ENCODE data around the gene CRX. TPM values are rescaled to one million over a fixed set of nuclear protein-coding genes. Genes with fewer than 3 reads are reported as not detected.

CRX gene
- total and polyA plus RNA-seq, 2 of the 4 experiments (the other 2 are of a cell fraction): not detected

GRCh38 chr19:47819858-47820257, 1.9 kb upstream of the CRX start:
- H4K20me1 ChIP-seq (ENCODE audit: insufficient read depth, low read length): no peaks in the 10 kb centered on the region
- in situ Hi-C loops (cut with MboI; ENCODE audit: low sequenced_read_pairs) (no loop called here), dilution Hi-C loops (cut with HindIII; ENCODE audit: low sequenced_read_pairs, unreplicated experiment) (no loop called here), intact Hi-C loops (cut with micrococcal nuclease) (no loop called here)
- H3K9me1 ChIP-seq (ENCODE audit: insufficient read depth, low read length): no peaks in the 10 kb centered on the region
- no peak overlapping the region for H3K9ac ChIP-seq (ENCODE audit: low read depth, low read length)
- H3K4me3 ChIP-seq (ENCODE audit: insufficient read depth, low read depth, low read length): no peak overlapping the region
- BruUV-seq (replicated peaks): no TSS peak
- CTCF ChIA-PET: no interaction called here
- H2AFZ ChIP-seq (replicated peaks; ENCODE audit: low read length, poor library complexity): no peak overlapping the region
- no peak overlapping the region for H3K4ac ChIP-seq (ENCODE audit: low read depth, low read length)
- no peaks in the 10 kb centered on the region for H3K9me3 ChIP-seq (ENCODE audit: control insufficient read depth, insufficient read depth, low read length)
- H3K27me3 ChIP-seq (ENCODE audit: control insufficient read depth, insufficient read depth, low read length): peaks cover 41% of the 10 kb centered on the region
- H2BK15ac ChIP-seq (ENCODE audit: low read depth, low read length): no peak overlapping the region
- 0% methylated on average over 2 of the region's 10 CpGs; no CpG with 5 or more reads in 1 of the 2 experiments for WGBS, 2 experiments (ENCODE audit: extremely low coverage in 2 of 2, insufficient read length in 1 of 2)
- H2BK120ac ChIP-seq (ENCODE audit: low read depth, low read length): no peak overlapping the region
- no peak overlapping the region for H2BK5ac ChIP-seq (ENCODE audit: low read depth, low read length, poor library complexity, severe bottlenecking)
- no peak for DNase-seq
- H2AK9ac ChIP-seq (replicated peaks; ENCODE audit: low read depth, low read length, poor library complexity): no peak overlapping the region
- no peaks in the 10 kb centered on the region for H3K36me3 ChIP-seq (ENCODE audit: control insufficient read depth, insufficient read depth, low read length)
- no peak overlapping the region for H3K27ac ChIP-seq (ENCODE audit: insufficient read depth, low read length)
- H4K8ac ChIP-seq (ENCODE audit: low read depth in 2 of 2, low read length in 2 of 2): no peak overlapping the region
- H3K4me2 ChIP-seq (ENCODE audit: low read depth, low read length): no peak overlapping the region
- no peaks in the 10 kb centered on the region for H3K79me1 ChIP-seq (ENCODE audit: low read depth in 1 of 2, low read length in 2 of 2)
- no peak overlapping the region for H3K18ac ChIP-seq (ENCODE audit: low read depth, low read length)
- TF ChIP-seq SMC3 (IDR thresholded peaks at IDR 0.05; ENCODE audit: low read depth, low read length): no peak
- no peak for TF ChIP-seq MAZ (IDR thresholded peaks at IDR 0.05; ENCODE audit: borderline replicate concordance, low read depth, low read length)
- no peak for TF ChIP-seq USF2 (IDR thresholded peaks at IDR 0.05; ENCODE audit: low read depth, low read length)
- TF ChIP-seq ELK1 (IDR thresholded peaks at IDR 0.05; ENCODE audit: borderline replicate concordance, low read depth, low read length): no peak
- no peak for TF ChIP-seq NFE2L2 (IDR thresholded peaks at IDR 0.05; ENCODE audit: low read depth, low read length)
- TF ChIP-seq RAD21 (IDR thresholded peaks at IDR 0.05; ENCODE audit: low read length): no peak
- no peak for TF ChIP-seq POLR2A (IDR thresholded peaks at IDR 0.05; ENCODE audit: low read depth, low read length)
- TF ChIP-seq MAFK (IDR thresholded peaks at IDR 0.05; ENCODE audit: low read depth, low read length): no peak
- TF ChIP-seq FOS (IDR thresholded peaks at IDR 0.05; ENCODE audit: low read depth, low read length): no peak
- no peak for TF ChIP-seq MXI1 (IDR thresholded peaks at IDR 0.05; ENCODE audit: borderline replicate concordance, low read depth, low read length)
- TF ChIP-seq BHLHE40 (IDR thresholded peaks at IDR 0.05; ENCODE audit: low read depth, low read length): no peak
- TF ChIP-seq CEBPB (IDR thresholded peaks at IDR 0.05; ENCODE audit: low read depth, low read length): no peak
- TF ChIP-seq, protein P1, sequence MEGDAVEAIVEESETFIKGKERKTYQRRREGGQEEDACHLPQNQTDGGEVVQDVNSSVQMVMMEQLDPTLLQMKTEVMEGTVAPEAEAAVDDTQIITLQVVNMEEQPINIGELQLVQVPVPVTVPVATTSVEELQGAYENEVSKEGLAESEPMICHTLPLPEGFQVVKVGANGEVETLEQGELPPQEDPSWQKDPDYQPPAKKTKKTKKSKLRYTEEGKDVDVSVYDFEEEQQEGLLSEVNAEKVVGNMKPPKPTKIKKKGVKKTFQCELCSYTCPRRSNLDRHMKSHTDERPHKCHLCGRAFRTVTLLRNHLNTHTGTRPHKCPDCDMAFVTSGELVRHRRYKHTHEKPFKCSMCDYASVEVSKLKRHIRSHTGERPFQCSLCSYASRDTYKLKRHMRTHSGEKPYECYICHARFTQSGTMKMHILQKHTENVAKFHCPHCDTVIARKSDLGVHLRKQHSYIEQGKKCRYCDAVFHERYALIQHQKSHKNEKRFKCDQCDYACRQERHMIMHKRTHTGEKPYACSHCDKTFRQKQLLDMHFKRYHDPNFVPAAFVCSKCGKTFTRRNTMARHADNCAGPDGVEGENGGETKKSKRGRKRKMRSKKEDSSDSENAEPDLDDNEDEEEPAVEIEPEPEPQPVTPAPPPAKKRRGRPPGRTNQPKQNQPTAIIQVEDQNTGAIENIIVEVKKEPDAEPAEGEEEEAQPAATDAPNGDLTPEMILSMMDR (conservative IDR thresholded peaks at IDR 0.05; ENCODE audit: low read depth, low read length): no peak
- no peak for TF ChIP-seq CHD1 (IDR thresholded peaks at IDR 0.05; ENCODE audit: low read depth, low read length)
- no peak for TF ChIP-seq RCOR1 (IDR thresholded peaks at IDR 0.05; ENCODE audit: insufficient replicate concordance, low read length)
- no peak for TF ChIP-seq RFX5 (IDR thresholded peaks at IDR 0.05; ENCODE audit: low read depth, low read length)
- H2BK20ac ChIP-seq (ENCODE audit: low read depth, low read length): no peak overlapping the region
- H3K23ac ChIP-seq (ENCODE audit: low read depth, low read length): no peak overlapping the region
- no peak overlapping the region for H4K91ac ChIP-seq (ENCODE audit: insufficient read depth, low read depth, low read length)
- no peak overlapping the region for H2AK5ac ChIP-seq (ENCODE audit: low read depth, low read length)
- no peak for ATAC-seq (ENCODE audit: low read depth)
- no peak overlapping the region for H4K5ac ChIP-seq (ENCODE audit: low read depth, low read length)
- no peak overlapping the region for H3K14ac ChIP-seq (replicated peaks; ENCODE audit: low read depth, low read length)
- no peaks in the 10 kb centered on the region for H3K4me1 ChIP-seq (ENCODE audit: control insufficient read depth, insufficient read depth, low read length)
- H3K56ac ChIP-seq (ENCODE audit: extremely low read depth, insufficient read depth, low read length): no peak overlapping the region
- POLR2A ChIA-PET (ENCODE audit: unreplicated experiment): no interaction called here
